Pancreas (tissue), 10 donors: ENCODE measurements around the gene CSTA. TPM values are rescaled to one million over a fixed set of nuclear protein-coding genes. Genes with fewer than 3 reads are reported as not detected.

Source experiments
- ATAC-seq, 4 donors: fragments of 200-7000 bp; cut with Tn5 transposase; one replicate each; pipeline versions ENCODE4 v1.8.0 to v1.9.1; 2020; ENCODE audit warnings: mild to moderate bottlenecking in 4 of 4, moderate library complexity in 4 of 4
- DNase-seq, 6 donors: peaks; one replicate each; pipeline ENCODE4 v3.0.0-alpha.2; 2020
- FAIRE-seq: peaks from 2 replicates; lab custom pipeline; 2012; peaks lifted over from hg19 to GRCh38; lab: Jason Lieb, UNC
- H3K27ac ChIP-seq, 4 donors: fragments of 200-600 bp; sonication (generic); 1 replicate in 3 of 4; 2 replicates in 1 of 4; pipeline versions ENCODE4 v1.5.0 to v1.8.0; 2020
- H3K27me3 ChIP-seq, 4 donors: fragments of 200-600 bp; one replicate each; pipeline ENCODE4 v1.8.0; 2021
- H3K36me3 ChIP-seq, 3 donors: fragments of 200-600 bp; sonication (generic) in 1 of 3; one replicate each; pipeline versions ENCODE4 v1.5.0 to v1.8.0; 2020 to 2021
- H3K4me1 ChIP-seq, 3 donors: fragments of 200-600 bp; one replicate each; pipeline ENCODE4 v1.8.0; 2021
- H3K4me3 ChIP-seq, 4 donors: fragments of 200-600 bp; sonication (generic) in 2 of 4; one replicate each; pipeline versions ENCODE4 v1.5.0 to v1.8.0; 2020 to 2021
- H3K9me3 ChIP-seq, 4 donors: fragments of 200-600 bp; one replicate each; pipeline ENCODE4 v1.8.0; 2021
- CTCF ChIP-seq, 4 donors: fragments of 200-600 bp; sonication (generic) in 3 of 4; IDR thresholded peaks; one replicate each; pipeline versions ENCODE4 v1.5.0 to v1.8.0; 2021; ENCODE audit warnings: antibody characterized with exemption in 4 of 4
- WGBS, 2 donors: extraction: QIAGEN DNeasy Blood & Tissue Kit; methylation state at CpG; one replicate each; pipeline ENCODE4 v1.1.7; 2013; 5-methylcytosine and 5-hydroxymethylcytosine counted together
- intact Hi-C, 3 donors: fragments of 100-400 bp; cut with DNase I; formaldehyde crosslinking; loops; one replicate each; pipeline versions ENCODE4 v1.11.1 to v1.14.2; 2022
- polyA plus RNA-seq, 2 donors: library from polyadenylated mRNA; stranded (reverse); fragments of 200-250 nt; gene quantifications; one replicate each; pipeline ENCODE4 v1.2.3, GENCODE V29; 2013
- total RNA-seq, 6 donors: library from RNA; stranded (reverse); fragmentation: NEBNext Ultra II Directional in 4 of 6; extraction: Animal tissue kit (Norgen Biotek cat#: 25700) in 4 of 6; gene quantifications; one replicate each; pipeline versions ENCODE4 v1.2.1 to v1.2.4, GENCODE V29; 2021 to 2023
- donor health status: healthy with polysubstance abuse.
- donor health status: DM: no; HTN: no; CAD: no; lungs with moderate emphysema.
- donor health status: DM: no; HTN: no; CAD: no.
- donor health status: control.
- donor health status: control.
- donor health status: Bipolar disorder and iron deficiency.
- donor health status: DM: yes; HTN: yes; CAD: no.
- donor health status: DM: no; HTN: no; CAD: no.
- donor health status: DM: no; HTN: no; CAD: no.
- donor health status: DM: yes; HTN: yes; CAD: no.

Gene CSTA
- total and polyA plus RNA-seq, 8 donors: 0.63 to 3.7 (median 1.7) TPM; not detected in 2

- no peak for DNase-seq
- Histone ChIP-seq H3K27ac (no peak overlapping the region), H3K27me3 (no peaks in the 10 kb centered on the region), H3K4me1 (peaks cover 3 to 13% (median 10%) of the 10 kb centered on the region in 3 donors), H3K36me3 (no peaks in the 10 kb centered on the region), H3K9me3 (no peaks in the 10 kb centered on the region), H3K4me3 (no peak overlapping the region)
- peak in 1 of 4 donors; percentile 15 for ATAC-seq
- TF ChIP-seq CTCF (IDR thresholded peaks at IDR 0.05): no peak
- intact Hi-C loops: no loop called here
- no peak for FAIRE-seq
- WGBS, 2 donors: 77 to 89% methylated on average over 2 of the region's 2 CpGs
These were observed 10.7 kb upstream of the CSTA start for GRCh38 chr3:122314228-122314876.

GRCh38 chr3:122315619-122316018 is 9.4 kb upstream of the CSTA start:
- no peaks in the 10 kb centered on the region for H3K9me3 ChIP-seq
- no peaks in the 10 kb centered on the region for H3K27me3 ChIP-seq
- no peaks in the 10 kb centered on the region for H3K36me3 ChIP-seq
- FAIRE-seq (no peak), DNase-seq (no peak), ATAC-seq (no peak)
- intact Hi-C loops: no loop called here
- no peak overlapping the region for H3K4me3 ChIP-seq
- TF ChIP-seq CTCF (IDR thresholded peaks at IDR 0.05): no peak
- WGBS, 2 donors: 67 to 76% methylated on average over 4 of the region's 4 CpGs
- H3K27ac ChIP-seq: no peak overlapping the region
- H3K4me1 ChIP-seq: peaks cover 3 to 6% (median 5%) of the 10 kb centered on the region in 3 donors

- DNase-seq: no peak
- WGBS, 2 donors: 67 to 79% methylated on average over 5 of the region's 5 CpGs
- Histone ChIP-seq H3K4me3 (no peak overlapping the region), H3K9me3 (no peaks in the 10 kb centered on the region), H3K4me1 (peaks cover 0 to 3% (median 0%) of the 10 kb centered on the region in 3 donors), H3K36me3 (no peaks in the 10 kb centered on the region), H3K27ac (no peak overlapping the region), H3K27me3 (no peaks in the 10 kb centered on the region)
- no peak for TF ChIP-seq CTCF (IDR thresholded peaks at IDR 0.05)
- ATAC-seq: no peak
- FAIRE-seq: no peak
- intact Hi-C loops: no loop called here
These were observed 8.7 kb upstream of the CSTA start for GRCh38 chr3:122316368-122316767.

- Histone ChIP-seq H3K27ac (no peak overlapping the region), H3K4me3 (no peak overlapping the region), H3K9me3 (no peaks in the 10 kb centered on the region), H3K4me1 (peaks cover 0 to 13% (median 7%) of the 10 kb centered on the region in 3 donors), H3K36me3 (no peaks in the 10 kb centered on the region), H3K27me3 (no peaks in the 10 kb centered on the region)
- intact Hi-C loops: no loop called here
- no peak for TF ChIP-seq CTCF (IDR thresholded peaks at IDR 0.05)
- WGBS, 2 donors: 88 to 95% methylated on average over 2 of the region's 2 CpGs
- DNase-seq: no peak
- FAIRE-seq: no peak
- ATAC-seq: no peak
These were observed 6.4 kb upstream of the CSTA start for GRCh38 chr3:122318620-122319019.
